NCI-H2227 (cell line): ENCODE data around the gene ETV7.
"Not testable (repeated sequence)": the region's sequence is repeated elsewhere in the genome, so short reads cannot be mapped to it uniquely, and the experiment has no call there.

Source experiments
- DNase-seq: peaks from one replicate; lab custom pipeline; 2025; ENCODE audit not compliant: unreplicated experiment; lab: John Stamatoyannopoulos, UW

Gene ETV7

GRCh38 chr6:36343109-36343680, 44.3 kb downstream of the ETV7 start:
- DNase-seq, result no peak

- peak; percentile 56 for DNase-seq
Observed at GRCh38 chr6:36340618-36341454, 46.6 kb downstream of the ETV7 start.

GRCh38 chr6:36340306-36340617, 47.2 kb downstream of the ETV7 start:
- DNase-seq, result no peak

- DNase-seq, result no peak
Observed at GRCh38 chr6:36339146-36339545, 48.3 kb downstream of the ETV7 start.

GRCh38 chr6:36338223-36338622, 49.2 kb downstream of the ETV7 start:
- DNase-seq, result not testable (repeated sequence)

- DNase-seq, result no peak
Observed at GRCh38 chr6:36337814-36338213, 49.7 kb downstream of the ETV7 start.

- DNase-seq, result no peak
Observed at GRCh38 chr6:36336779-36337241, 50.7 kb downstream of the ETV7 start, which contains the start of gene BNIP5. Gene BNIP5, minus strand, starts transcription at chr6:36336888. Its CDS starts 6,198 bp downstream, at chr6:36330690.

GRCh38 chr6:36336208-36336710, 51.2 kb downstream of the ETV7 start:
- DNase-seq, result no peak

GRCh38 chr6:36335465-36336207, 51.8 kb downstream of the ETV7 start:
- DNase-seq, result no peak

GRCh38 chr6:36334832-36335459, 52.5 kb downstream of the ETV7 start:
- no peak for DNase-seq

- peak; percentile 36 for DNase-seq
Observed at GRCh38 chr6:36333931-36334725, 53.3 kb downstream of the ETV7 start.

GRCh38 chr6:36333171-36333895, 54.1 kb downstream of the ETV7 start:
- DNase-seq, result no peak

GRCh38 chr6:36331381-36331780, 56.1 kb downstream of the ETV7 start:
- DNase-seq, result no peak

GRCh38 chr6:36330366-36330765, 57.1 kb downstream of the ETV7 start:
- DNase-seq, result no peak

GRCh38 chr6:36329798-36330291, 57.6 kb downstream of the ETV7 start:
- no peak for DNase-seq

GRCh38 chr6:36328600-36328999, 58.9 kb downstream of the ETV7 start:
- no peak for DNase-seq

- DNase-seq, result no peak
Observed at GRCh38 chr6:36327919-36328236, 59.6 kb downstream of the ETV7 start.

GRCh38 chr6:36327226-36327918, 60.1 kb downstream of the ETV7 start:
- DNase-seq, result no peak

- peak; percentile 64 for DNase-seq
Observed at GRCh38 chr6:36326356-36326995, 61.0 kb downstream of the ETV7 start.
